ENCODE results near the gene AMBP.

The AMBP gene

DNA sequence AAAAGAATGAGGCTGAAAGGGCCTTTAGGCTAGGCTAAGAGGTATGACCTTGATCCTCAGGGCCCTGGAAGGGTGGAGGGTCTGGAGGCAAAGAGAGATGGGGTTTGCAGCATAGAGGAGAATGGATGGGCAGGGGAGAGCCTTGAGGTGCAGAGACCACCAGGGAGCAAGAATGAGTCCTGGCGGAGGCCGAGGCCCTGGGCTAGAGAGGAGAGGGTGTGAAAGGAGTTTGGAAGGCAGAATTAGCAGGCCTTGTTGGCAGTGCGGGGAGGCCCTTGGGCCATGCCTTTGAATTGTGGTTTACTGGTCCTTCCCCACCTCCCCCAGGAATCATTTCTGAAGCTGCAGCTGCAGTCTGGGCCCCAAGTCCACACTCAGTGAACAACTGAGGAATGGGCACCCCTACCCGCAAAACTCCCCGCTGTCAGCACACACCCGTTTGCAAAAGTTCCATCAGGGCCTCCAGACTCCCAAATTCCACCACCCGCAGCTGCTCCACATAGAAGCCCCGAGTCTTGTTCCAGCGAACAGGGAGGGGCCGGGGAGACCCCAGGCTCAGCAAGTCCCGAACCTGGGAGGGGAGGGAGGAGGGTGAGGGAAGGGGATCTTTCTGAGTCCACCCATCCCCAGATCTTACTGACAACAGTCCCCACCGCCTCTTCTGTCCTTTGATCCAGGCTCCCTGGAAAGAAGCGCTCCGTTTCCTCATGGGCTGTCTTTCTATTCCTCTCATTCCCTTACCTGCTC lies 18.9 kb upstream of the AMBP start:
- TF ChIP-seq, protein P1, sequence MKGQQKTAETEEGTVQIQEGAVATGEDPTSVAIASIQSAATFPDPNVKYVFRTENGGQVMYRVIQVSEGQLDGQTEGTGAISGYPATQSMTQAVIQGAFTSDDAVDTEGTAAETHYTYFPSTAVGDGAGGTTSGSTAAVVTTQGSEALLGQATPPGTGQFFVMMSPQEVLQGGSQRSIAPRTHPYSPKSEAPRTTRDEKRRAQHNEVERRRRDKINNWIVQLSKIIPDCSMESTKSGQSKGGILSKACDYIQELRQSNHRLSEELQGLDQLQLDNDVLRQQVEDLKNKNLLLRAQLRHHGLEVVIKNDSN (IDR thresholded peaks at IDR 0.05) = no peak
- no peak for TF ChIP-seq TCF12 (IDR thresholded peaks at IDR 0.05; ENCODE audit: low read depth)
- no peak for TF ChIP-seq CREB1 (IDR thresholded peaks at IDR 0.05; ENCODE audit: low read depth)
- no peak for TF ChIP-seq YY1 (IDR thresholded peaks at IDR 0.05; ENCODE audit: low read depth)
- TF ChIP-seq RAD21 (IDR thresholded peaks at IDR 0.05; ENCODE audit: low read depth) = no peak
- no peak for TF ChIP-seq MAX (IDR thresholded peaks at IDR 0.05)
- TF ChIP-seq, protein P2, sequence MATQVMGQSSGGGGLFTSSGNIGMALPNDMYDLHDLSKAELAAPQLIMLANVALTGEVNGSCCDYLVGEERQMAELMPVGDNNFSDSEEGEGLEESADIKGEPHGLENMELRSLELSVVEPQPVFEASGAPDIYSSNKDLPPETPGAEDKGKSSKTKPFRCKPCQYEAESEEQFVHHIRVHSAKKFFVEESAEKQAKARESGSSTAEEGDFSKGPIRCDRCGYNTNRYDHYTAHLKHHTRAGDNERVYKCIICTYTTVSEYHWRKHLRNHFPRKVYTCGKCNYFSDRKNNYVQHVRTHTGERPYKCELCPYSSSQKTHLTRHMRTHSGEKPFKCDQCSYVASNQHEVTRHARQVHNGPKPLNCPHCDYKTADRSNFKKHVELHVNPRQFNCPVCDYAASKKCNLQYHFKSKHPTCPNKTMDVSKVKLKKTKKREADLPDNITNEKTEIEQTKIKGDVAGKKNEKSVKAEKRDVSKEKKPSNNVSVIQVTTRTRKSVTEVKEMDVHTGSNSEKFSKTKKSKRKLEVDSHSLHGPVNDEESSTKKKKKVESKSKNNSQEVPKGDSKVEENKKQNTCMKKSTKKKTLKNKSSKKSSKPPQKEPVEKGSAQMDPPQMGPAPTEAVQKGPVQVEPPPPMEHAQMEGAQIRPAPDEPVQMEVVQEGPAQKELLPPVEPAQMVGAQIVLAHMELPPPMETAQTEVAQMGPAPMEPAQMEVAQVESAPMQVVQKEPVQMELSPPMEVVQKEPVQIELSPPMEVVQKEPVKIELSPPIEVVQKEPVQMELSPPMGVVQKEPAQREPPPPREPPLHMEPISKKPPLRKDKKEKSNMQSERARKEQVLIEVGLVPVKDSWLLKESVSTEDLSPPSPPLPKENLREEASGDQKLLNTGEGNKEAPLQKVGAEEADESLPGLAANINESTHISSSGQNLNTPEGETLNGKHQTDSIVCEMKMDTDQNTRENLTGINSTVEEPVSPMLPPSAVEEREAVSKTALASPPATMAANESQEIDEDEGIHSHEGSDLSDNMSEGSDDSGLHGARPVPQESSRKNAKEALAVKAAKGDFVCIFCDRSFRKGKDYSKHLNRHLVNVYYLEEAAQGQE (IDR thresholded peaks at IDR 0.05; ENCODE audit: low read depth) = no peak
- TF ChIP-seq TEAD4 (IDR thresholded peaks at IDR 0.05) = no peak
- no peak for TF ChIP-seq TAF1 (IDR thresholded peaks at IDR 0.05; ENCODE audit: low read depth)
- no peak for TF ChIP-seq NFIC (IDR thresholded peaks at IDR 0.05)
- no peak for TF ChIP-seq ZBTB7A (IDR thresholded peaks at IDR 0.05; ENCODE audit: low read depth)
- no peak for TF ChIP-seq FOXM1 (IDR thresholded peaks at IDR 0.05; ENCODE audit: borderline replicate concordance, low read depth)
- no peak for TF ChIP-seq EP300 (IDR thresholded peaks at IDR 0.05; ENCODE audit: borderline replicate concordance)
- TF ChIP-seq CEBPB (IDR thresholded peaks at IDR 0.05) = no peak
- TF ChIP-seq EGR1 (IDR thresholded peaks at IDR 0.05) = no peak

DNA sequence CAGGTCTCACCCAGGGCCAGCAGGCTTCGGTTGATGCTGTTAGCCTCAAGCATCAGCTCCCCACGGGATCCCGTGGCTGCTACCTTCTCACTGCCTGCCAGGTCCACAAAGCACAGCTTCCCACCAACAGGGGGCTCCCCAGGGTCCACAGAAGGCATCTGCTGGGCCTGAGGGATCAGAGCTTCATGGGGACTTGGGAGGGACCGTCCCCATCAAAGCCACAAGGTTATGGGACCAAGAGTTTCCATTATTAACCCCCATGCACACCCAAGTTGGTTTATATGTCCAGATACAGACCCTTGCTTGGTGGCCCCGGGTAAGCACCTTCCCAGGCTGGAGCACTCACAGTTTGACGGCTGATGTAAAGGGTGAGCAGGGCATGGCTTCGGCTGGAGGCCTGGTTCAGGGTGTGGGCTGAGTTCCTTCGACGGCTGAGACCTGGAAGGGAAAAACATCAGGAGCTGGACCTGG lies 18.0 kb upstream of the AMBP start:
- TF ChIP-seq YY1 (IDR thresholded peaks at IDR 0.05; ENCODE audit: low read depth) (no peak), MAX (IDR thresholded peaks at IDR 0.05) (no peak), NFIC (IDR thresholded peaks at IDR 0.05) (no peak), EP300 (IDR thresholded peaks at IDR 0.05; ENCODE audit: borderline replicate concordance) (no peak), TAF1 (IDR thresholded peaks at IDR 0.05; ENCODE audit: low read depth) (no peak), TCF12 (IDR thresholded peaks at IDR 0.05; ENCODE audit: low read depth) (no peak), RAD21 (IDR thresholded peaks at IDR 0.05; ENCODE audit: low read depth) (no peak), FOXM1 (IDR thresholded peaks at IDR 0.05; ENCODE audit: borderline replicate concordance, low read depth) (no peak), CEBPB (IDR thresholded peaks at IDR 0.05) (no peak), EGR1 (IDR thresholded peaks at IDR 0.05) (no peak), TEAD4 (IDR thresholded peaks at IDR 0.05) (no peak), CREB1 (IDR thresholded peaks at IDR 0.05; ENCODE audit: low read depth) (no peak), ZBTB7A (IDR thresholded peaks at IDR 0.05; ENCODE audit: low read depth) (no peak)
- TF ChIP-seq, protein P2 (IDR thresholded peaks at IDR 0.05; ENCODE audit: low read depth) = no peak
- TF ChIP-seq, protein P1 (IDR thresholded peaks at IDR 0.05) = no peak

DNA sequence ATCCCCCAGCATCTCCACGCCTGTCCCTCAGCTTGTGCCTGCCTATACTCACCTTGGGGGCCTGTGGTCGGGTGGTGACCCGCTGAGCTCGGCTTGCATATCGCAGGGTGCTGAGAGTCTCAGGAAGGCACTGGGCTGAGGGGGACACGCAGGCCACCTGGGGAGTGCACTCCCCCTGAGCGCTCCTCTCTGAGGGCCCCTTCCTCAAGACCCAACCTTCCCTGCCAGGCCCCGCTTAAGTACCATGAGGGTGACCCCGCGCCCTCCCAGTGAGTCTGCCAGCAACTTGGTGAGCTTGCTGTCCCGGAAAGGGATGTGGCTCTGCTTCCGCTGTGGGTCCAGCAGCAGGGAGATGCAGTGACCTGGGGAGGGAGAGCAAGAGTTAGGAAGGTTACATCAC lies 16.9 kb upstream of the AMBP start:
- TF ChIP-seq TAF1 (IDR thresholded peaks at IDR 0.05; ENCODE audit: low read depth) = no peak
- TF ChIP-seq NFIC (IDR thresholded peaks at IDR 0.05) = no peak
- no peak for TF ChIP-seq TEAD4 (IDR thresholded peaks at IDR 0.05)
- no peak for TF ChIP-seq EGR1 (IDR thresholded peaks at IDR 0.05)
- TF ChIP-seq MAX (IDR thresholded peaks at IDR 0.05) = no peak
- no peak for TF ChIP-seq EP300 (IDR thresholded peaks at IDR 0.05; ENCODE audit: borderline replicate concordance)
- no peak for TF ChIP-seq RAD21 (IDR thresholded peaks at IDR 0.05; ENCODE audit: low read depth)
- no peak for TF ChIP-seq YY1 (IDR thresholded peaks at IDR 0.05; ENCODE audit: low read depth)
- TF ChIP-seq, protein P1 (IDR thresholded peaks at IDR 0.05) = no peak
- TF ChIP-seq ZBTB7A (IDR thresholded peaks at IDR 0.05; ENCODE audit: low read depth) = no peak
- TF ChIP-seq, protein P2 (IDR thresholded peaks at IDR 0.05; ENCODE audit: low read depth) = no peak
- TF ChIP-seq FOXM1 (IDR thresholded peaks at IDR 0.05; ENCODE audit: borderline replicate concordance, low read depth) = no peak
- no peak for TF ChIP-seq CREB1 (IDR thresholded peaks at IDR 0.05; ENCODE audit: low read depth)
- TF ChIP-seq CEBPB (IDR thresholded peaks at IDR 0.05) = no peak
- no peak for TF ChIP-seq TCF12 (IDR thresholded peaks at IDR 0.05; ENCODE audit: low read depth)

Data from Ishikawa (cell line).